22Rv1 (cell line): ENCODE results near the gene NPC1.

Source experiments
- CTCF ChIP-seq: fragments of 450-650 bp; IDR thresholded peaks from 2 replicates; pipeline ENCODE4 v1.5.1; 2017; ENCODE audit warnings: mild to moderate bottlenecking
- ZFX ChIP-seq: fragments of 450-650 bp; IDR thresholded peaks from 2 replicates; pipeline ENCODE4 v1.6.1; 2017; ENCODE audit warnings: antibody characterized with exemption, borderline replicate concordance

- TF ChIP-seq CTCF (no peak), ZFX (no peak)
These were observed 5.5 kb downstream of the NPC1 start for GRCh38 chr18:23580677-23581367.
